HG02884 (cell line): ENCODE data around the gene CD200R1L.

ENCODE experiments used
- ATAC-seq: cut with Tn5 transposase; IDR thresholded peaks from one replicate; pipeline ENCODE4 v1.9.1; 2021; ENCODE audit warnings: mild to moderate bottlenecking, moderate library complexity; ENCODE audit not compliant: unreplicated experiment

Gene CD200R1L

GRCh38 chr3:112822064-112823055 is 24.3 kb downstream of the CD200R1L start:
- ATAC-seq, result no peak

DNA sequence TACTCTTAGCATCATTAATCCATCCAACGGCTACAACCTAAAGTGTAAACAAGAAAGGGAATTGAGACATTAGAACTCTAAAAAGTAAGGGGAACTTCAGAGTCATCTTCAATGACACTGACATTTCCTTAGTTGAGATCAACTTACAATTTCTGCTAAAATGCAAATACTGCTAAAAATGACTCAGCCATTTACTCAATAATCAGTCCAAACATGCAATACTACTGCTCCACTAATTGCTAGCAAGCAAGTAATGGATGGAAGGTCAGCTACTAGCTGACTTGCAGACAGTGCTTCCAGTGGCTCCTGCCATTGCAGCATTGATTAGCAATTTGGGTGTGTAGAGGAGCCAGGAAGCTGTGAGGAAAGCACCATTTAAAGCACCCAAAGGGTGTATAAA is 28.4 kb downstream of the CD200R1L start:
- ATAC-seq, result no peak

- ATAC-seq, result no peak
Measured at GRCh38 chr3:112817797-112818196, 28.9 kb downstream of the CD200R1L start.

DNA sequence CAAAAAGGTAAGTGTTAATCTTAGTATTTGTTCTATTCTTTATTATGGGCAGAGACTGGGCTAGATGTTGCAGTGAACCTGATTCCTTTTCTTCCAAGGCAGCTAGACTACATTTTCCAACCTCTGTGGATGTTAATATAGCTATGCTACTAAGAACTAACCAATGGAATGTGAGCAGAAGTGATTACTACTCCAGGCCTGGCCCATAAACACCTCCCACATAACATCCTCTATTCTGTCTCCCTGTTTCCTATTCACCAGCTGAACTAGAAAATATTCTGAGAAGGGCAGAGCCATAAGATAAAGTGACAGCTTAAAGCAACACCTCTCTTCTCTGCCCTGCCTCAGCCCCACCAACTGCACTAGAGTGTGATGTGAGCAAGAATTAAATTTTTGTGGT is 29.4 kb downstream of the CD200R1L start:
- no peak for ATAC-seq

DNA sequence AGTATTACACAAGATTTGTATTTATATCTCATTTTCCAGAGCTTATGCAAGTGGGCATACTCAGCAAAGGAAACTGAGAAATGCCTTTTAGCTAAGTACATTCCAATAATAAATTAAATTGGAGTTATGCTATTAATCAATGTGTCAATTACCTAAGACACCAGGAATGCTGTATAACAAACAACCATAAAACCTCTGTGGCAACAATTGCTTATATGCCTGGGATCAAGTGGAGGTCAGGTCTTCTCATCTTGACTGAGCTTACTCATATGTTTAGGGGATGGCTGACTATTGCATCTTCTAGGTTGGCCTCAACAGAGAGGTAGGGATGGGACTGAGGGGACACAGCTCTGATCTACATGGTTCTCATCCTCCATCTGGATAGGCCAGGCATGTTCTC is 30.7 kb downstream of the CD200R1L start:
- no peak for ATAC-seq

DNA sequence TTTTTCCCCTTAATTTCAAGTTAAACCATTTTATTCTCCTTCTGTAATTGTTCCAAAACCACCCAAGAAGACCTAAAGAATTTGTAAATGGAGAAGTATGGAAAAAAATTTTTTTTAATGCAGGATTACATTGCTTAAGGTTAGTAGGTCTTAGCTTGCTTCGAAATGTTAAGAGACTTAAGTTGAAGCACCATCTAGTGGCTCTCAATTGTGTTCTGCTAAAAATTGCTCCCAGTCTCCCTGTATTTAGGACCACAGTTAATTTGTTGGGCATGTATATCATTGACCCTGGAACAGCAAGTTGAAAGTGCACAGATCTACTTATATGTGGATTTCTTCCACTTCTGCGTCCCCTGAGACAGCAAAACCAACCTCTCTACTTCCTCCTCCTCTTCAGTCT is 32.4 kb downstream of the CD200R1L start:
- no peak for ATAC-seq

DNA sequence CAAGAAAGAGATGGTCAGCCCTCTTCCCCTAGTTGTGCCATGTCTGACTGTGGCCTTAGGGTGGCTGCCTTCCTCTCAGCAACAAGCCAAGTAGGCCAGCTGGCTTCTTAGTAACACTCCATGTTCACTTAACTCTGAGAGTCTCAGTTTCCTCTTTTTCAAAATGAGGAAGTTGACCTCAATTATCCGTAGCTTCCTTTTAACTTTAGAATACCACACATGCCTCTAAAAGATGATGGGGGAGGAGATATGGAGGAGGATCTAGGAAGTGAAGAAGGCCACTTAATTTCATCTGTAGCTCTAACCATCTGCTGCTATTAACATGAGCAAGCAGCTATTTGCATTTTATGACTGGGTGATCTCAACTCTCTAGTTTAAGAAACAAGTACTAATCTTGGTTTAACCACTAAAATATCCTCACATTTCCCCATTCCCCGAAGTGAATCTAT is 32.9 kb downstream of the CD200R1L start:
- ATAC-seq, result peak; percentile 75

GRCh38 chr3:112813016-112813415 is 33.6 kb downstream of the CD200R1L start:
- ATAC-seq, result no peak

- no peak for ATAC-seq
Measured at GRCh38 chr3:112811917-112812660, 34.6 kb downstream of the CD200R1L start.

DNA sequence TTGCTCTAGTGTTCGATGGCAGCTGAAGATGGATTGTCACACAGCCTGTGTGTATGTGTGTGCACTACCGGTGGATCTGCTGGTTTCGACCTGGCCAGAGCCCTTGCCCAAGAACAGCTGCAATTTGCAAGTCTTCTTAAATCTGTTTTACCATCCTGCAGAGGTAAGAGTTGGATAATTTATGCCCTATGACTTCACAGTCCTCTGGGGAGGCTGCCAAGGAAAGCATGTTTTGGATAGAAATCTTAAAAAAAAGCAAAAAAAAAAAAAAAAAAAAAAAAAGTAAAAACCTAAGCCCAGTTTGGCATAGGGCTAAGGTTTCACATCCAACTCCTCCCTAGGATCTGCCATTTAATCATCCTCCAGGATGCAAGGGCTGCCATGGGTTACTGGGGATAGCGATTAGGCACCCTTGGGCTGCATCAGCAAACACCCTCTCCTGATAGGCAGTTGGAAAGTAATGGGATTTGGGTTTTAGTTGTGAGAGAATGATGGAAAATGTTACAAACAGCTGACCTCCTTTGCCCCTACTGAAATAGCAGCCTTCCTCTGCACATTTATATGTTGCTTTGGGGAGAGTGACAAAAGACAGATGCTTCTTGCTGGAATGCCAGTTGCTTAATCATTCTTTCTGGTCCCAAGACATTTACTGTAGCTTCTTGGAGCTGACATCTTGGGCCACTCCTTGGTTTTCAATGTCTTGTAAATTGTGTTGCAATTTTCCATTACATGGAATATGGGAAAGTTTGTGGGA is 35.4 kb downstream of the CD200R1L start:
- ATAC-seq, result no peak

- no peak for ATAC-seq
Measured at GRCh38 chr3:112810561-112810960, 36.1 kb downstream of the CD200R1L start.

DNA sequence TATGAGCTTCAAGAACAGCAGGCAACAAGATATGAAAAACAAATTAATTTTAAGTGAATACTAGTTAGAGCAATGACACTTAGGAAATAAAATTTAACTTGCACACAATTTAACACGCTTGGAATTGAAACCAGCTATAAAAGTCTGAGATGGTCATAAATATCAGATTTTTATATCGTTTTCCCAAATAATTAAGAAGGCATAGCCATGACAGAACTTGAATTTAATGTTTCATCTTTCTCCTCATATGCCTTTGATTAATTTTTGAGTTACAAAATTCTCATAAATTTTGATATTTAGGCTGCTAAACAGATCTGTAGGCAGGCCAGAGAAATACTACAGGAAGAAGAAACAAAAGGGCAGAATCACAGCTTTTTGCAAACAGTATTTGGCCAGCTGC is 38.5 kb downstream of the CD200R1L start:
- ATAC-seq, result no peak

DNA sequence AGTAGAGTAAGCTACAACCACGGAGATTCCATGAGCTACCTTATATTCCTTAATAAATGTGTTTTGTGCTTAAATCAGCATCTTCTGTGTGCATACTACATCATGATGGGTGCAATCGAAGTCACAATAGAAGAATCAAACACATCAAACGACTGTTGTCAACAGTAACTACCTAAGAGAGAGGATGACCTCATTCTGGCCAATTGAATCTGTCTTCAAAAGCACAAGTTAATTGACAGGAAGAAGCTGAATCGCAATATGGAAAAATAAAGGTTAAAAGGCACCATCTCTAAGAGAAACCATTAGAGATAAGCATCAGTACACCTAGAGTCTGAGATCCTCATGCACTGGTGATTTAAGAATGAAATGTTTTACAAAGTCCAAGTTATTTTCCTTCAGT is 39.0 kb downstream of the CD200R1L start:
- ATAC-seq, result no peak

GRCh38 chr3:112806903-112807302 is 39.8 kb downstream of the CD200R1L start:
- ATAC-seq, result no peak

- no peak for ATAC-seq
Measured at GRCh38 chr3:112805126-112805525, 41.5 kb downstream of the CD200R1L start.

DNA sequence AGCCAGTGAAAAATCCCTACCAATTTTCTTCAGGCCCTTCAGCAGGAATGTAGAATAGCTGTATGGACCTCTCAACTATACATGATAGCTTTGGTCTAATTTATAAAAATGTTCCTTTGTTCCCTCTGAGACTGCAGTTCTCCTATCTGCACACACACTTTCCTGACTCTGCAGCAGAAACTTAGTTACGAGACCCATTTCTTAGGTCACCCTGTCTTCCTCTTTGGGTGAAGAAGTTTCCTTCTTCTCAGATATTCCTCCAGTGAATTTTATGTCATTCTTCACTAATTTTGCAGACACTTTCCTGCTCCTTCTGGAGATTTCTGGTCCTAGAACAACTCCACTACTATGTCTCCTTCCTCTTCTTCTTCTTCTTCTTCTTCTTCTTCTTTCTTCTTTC is 42.6 kb downstream of the CD200R1L start:
- no peak for ATAC-seq

GRCh38 chr3:112803467-112803866 is 43.2 kb downstream of the CD200R1L start:
- ATAC-seq, result no peak

DNA sequence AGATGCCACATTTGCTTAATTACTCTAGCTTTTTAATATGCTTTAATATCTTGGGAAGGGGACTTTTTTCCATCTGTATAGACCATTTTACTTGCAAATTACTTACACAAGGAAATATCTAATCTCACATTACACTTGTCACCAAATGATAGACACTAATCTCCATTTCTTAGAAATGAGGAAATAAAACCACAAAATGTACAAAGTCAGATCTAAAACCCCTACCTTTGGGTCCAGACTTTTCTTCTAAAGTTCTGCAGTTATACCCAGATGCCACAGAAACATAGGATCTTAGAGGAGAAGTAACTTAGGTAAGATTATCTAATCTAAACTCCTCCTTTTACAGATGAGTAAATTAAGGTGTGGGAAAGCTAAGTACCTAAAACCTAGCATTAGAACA is 44.3 kb downstream of the CD200R1L start:
- no peak for ATAC-seq

DNA sequence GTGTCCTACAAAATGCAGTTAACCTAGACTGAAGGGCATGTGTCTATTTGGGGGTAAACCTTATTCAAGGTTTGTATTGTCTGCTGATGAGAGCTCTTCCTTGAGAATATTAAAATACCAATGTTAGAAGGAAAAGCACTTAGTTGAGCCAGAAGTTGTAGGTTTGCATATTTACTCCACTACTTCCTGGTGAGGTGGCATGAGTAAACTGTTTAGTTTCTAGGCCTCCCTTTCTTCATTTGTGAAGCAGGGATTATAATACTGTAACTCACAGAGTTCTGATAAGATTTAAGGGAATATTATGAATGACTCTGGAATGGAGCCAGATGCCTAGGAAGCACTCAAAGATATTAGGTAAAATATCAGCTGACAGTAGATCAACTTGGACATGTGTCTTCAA is 46.7 kb downstream of the CD200R1L start:
- ATAC-seq, result no peak

GRCh38 chr3:112794622-112795172 is 52.0 kb downstream of the CD200R1L start:
- no peak for ATAC-seq
